HepG2 (cell line): Measurements from ENCODE around the gene GNG5. TPM values are rescaled to one million over a fixed set of nuclear protein-coding genes. Genes with fewer than 3 reads are reported as not detected.

Experiments
- CHD2 ChIP-seq: IDR thresholded peaks from 2 replicates; pipeline ENCODE4 v1.6.1; 2011; ENCODE audit warnings: low read depth, low read length, improper control_type of control experiment
- DNMT3B ChIP-seq: conservative IDR thresholded peaks from 2 replicates; pipeline ENCODE4 v1.6.1; 2016; ENCODE audit warnings: missing biosample characterization, control low read depth
- FOXK1 ChIP-seq: sonication (generic); formaldehyde crosslinking; IDR thresholded peaks from 2 replicates; pipeline ENCODE4 v1.4.0; 2020; ENCODE audit warnings: low read depth, missing genetic modification reagents, borderline replicate concordance
- HDAC2 ChIP-seq: sonication (generic); formaldehyde crosslinking; IDR thresholded peaks from 2 replicates; pipeline ENCODE4 v1.4.0; 2020; ENCODE audit warnings: missing genetic modification reagents
- HMG20B ChIP-seq: conservative IDR thresholded peaks from 2 replicates; pipeline ENCODE4 v1.6.1; 2016; ENCODE audit warnings: missing genetic modification reagents, missing compliant biosample characterization
- IRX3 ChIP-seq: sonication (generic); formaldehyde crosslinking; IDR thresholded peaks from 2 replicates; pipeline ENCODE4 v1.8.1; 2023; ENCODE audit warnings: mild to moderate bottlenecking, low read depth, missing genetic modification reagents, borderline replicate concordance
- NFE2L2 ChIP-seq: fragments of 150-350 bp; IDR thresholded peaks from 2 replicates; pipeline ENCODE4 v1.6.1; 2014; ENCODE audit warnings: low read length
- NFYB ChIP-seq: sonication (generic); formaldehyde crosslinking; IDR thresholded peaks from 2 replicates; pipeline ENCODE4 v1.4.0; 2020; ENCODE audit warnings: missing genetic modification reagents
- NR2F1 ChIP-seq, 2 experiments: fragments of 450-650 bp in 1 of 2; formaldehyde crosslinking in 1 of 2; IDR thresholded peaks; 2 replicates each; pipeline versions ENCODE4 v1.5.0 to v1.6.1; 2016 to 2020; ENCODE audit warnings: mild to moderate bottlenecking in 1 of 2, missing compliant biosample characterization in 1 of 2, missing genetic modification reagents in 1 of 2, moderate library complexity in 1 of 2
- POGZ ChIP-seq: sonication (generic); formaldehyde crosslinking; IDR thresholded peaks from 2 replicates; pipeline ENCODE4 v1.4.0; 2020; ENCODE audit warnings: mild to moderate bottlenecking, missing genetic modification reagents
- POLR2AphosphoS5 ChIP-seq: IDR thresholded peaks from 2 replicates; pipeline ENCODE4 v1.6.1; 2012; ENCODE audit warnings: low read depth, low read length
- SOX5 ChIP-seq: IDR thresholded peaks from 2 replicates; pipeline ENCODE4 v1.6.1; 2016; ENCODE audit warnings: borderline replicate concordance
- SRY ChIP-seq: sonication (generic); formaldehyde crosslinking; IDR thresholded peaks from 2 replicates; pipeline ENCODE4 v1.8.0; 2022; ENCODE audit warnings: mild to moderate bottlenecking, missing genetic modification reagents
- ZBTB38 ChIP-seq: sonication (generic); formaldehyde crosslinking; IDR thresholded peaks from 2 replicates; pipeline ENCODE4 v1.5.1; 2020; ENCODE audit warnings: mild to moderate bottlenecking, missing genetic modification reagents
- ZNF282 ChIP-seq: fragments of 450-650 bp; IDR thresholded peaks from 2 replicates; pipeline ENCODE4 v1.6.1; 2018; ENCODE audit not compliant: partially characterized antibody
- ZNF382 ChIP-seq: sonication (generic); formaldehyde crosslinking; IDR thresholded peaks from 2 replicates; pipeline ENCODE4 v1.5.0; 2020; ENCODE audit warnings: missing genetic modification reagents, mild to moderate bottlenecking, borderline replicate concordance
- ZNF572 ChIP-seq: sonication (generic); formaldehyde crosslinking; IDR thresholded peaks from 2 replicates; pipeline ENCODE4 v1.5.1; 2020; ENCODE audit warnings: mild to moderate bottlenecking, missing genetic modification reagents
- ZNF616 ChIP-seq: sonication (generic); formaldehyde crosslinking; IDR thresholded peaks from 2 replicates; pipeline ENCODE4 v1.5.0; 2020; ENCODE audit warnings: low read depth, mild to moderate bottlenecking, missing genetic modification reagents
- ZNF629 ChIP-seq: sonication (generic); formaldehyde crosslinking; conservative IDR thresholded peaks from 2 replicates; pipeline ENCODE4 v1.5.0; 2020; ENCODE audit warnings: missing genetic modification reagents
- ZNF660 ChIP-seq: sonication (generic); formaldehyde crosslinking; IDR thresholded peaks from 2 replicates; pipeline ENCODE4 v1.5.1; 2020; ENCODE audit warnings: mild to moderate bottlenecking, low read depth, missing genetic modification reagents, borderline replicate concordance
- ZNF788 ChIP-seq: sonication (generic); formaldehyde crosslinking; IDR thresholded peaks from 2 replicates; pipeline ENCODE4 v1.5.0; 2020; ENCODE audit warnings: mild to moderate bottlenecking, missing genetic modification reagents, borderline replicate concordance
- ZSCAN22 ChIP-seq: sonication (generic); formaldehyde crosslinking; IDR thresholded peaks from 2 replicates; pipeline ENCODE4 v1.4.0; 2020; ENCODE audit warnings: mild to moderate bottlenecking, missing genetic modification reagents
- polyA plus RNA-seq, 8 experiments: library from polyadenylated mRNA; depleted of rRNA in 3 of 8; stranded (reverse) in 7 of 8; unstranded in 1 of 8; fragments of >200 nt; fragmentation: Illumina TruSeq in 4 of 8; extraction: Trizol in 4 of 8; gene quantifications; 2 replicates each; pipeline versions ENCODE4 v1.2.1 to v1.2.3, GENCODE V29; 2011 to 2016; ENCODE audit warnings: low read depth in 4 of 8, missing spikeins in 1 of 8, mixed read lengths in 1 of 8; ENCODE audit not compliant: insufficient read depth in 1 of 8
- total RNA-seq, 5 experiments: library from RNA; depleted of rRNA; stranded (reverse); fragments of >200 nt; fragmentation: Illumina TruSeq; extraction: Trizol; gene quantifications; 2 replicates each; pipeline ENCODE4 v1.2.3, GENCODE V29; 2016; ENCODE audit warnings: low read depth in 1 of 5
- TF ChIP-seq, protein P1 (sequence below): IDR thresholded peaks from 2 replicates; pipeline ENCODE4 v1.6.1; 2016; ENCODE audit warnings: low read depth
- TF ChIP-seq, protein P2 (sequence below): sonication (generic); formaldehyde crosslinking; IDR thresholded peaks from 2 replicates; pipeline ENCODE4 v1.4.0; 2020; ENCODE audit warnings: missing genetic modification reagents, mild to moderate bottlenecking, borderline replicate concordance
- TF ChIP-seq, protein P3 (sequence below): sonication (generic); formaldehyde crosslinking; IDR thresholded peaks from 2 replicates; pipeline ENCODE4 v1.5.1; 2020; ENCODE audit warnings: missing genetic modification reagents, mild to moderate bottlenecking, borderline replicate concordance
- TF ChIP-seq, protein P4 (sequence below): sonication (generic); formaldehyde crosslinking; IDR thresholded peaks from 2 replicates; pipeline ENCODE4 v1.4.0; 2020; ENCODE audit warnings: missing genetic modification reagents, borderline replicate concordance

The GNG5 gene
- total and polyA plus RNA-seq, 2 of the 13 experiments (the other 11 are each of a cell fraction or from before 2014, with no cell fraction given) = 103 to 137 TPM

DNA sequence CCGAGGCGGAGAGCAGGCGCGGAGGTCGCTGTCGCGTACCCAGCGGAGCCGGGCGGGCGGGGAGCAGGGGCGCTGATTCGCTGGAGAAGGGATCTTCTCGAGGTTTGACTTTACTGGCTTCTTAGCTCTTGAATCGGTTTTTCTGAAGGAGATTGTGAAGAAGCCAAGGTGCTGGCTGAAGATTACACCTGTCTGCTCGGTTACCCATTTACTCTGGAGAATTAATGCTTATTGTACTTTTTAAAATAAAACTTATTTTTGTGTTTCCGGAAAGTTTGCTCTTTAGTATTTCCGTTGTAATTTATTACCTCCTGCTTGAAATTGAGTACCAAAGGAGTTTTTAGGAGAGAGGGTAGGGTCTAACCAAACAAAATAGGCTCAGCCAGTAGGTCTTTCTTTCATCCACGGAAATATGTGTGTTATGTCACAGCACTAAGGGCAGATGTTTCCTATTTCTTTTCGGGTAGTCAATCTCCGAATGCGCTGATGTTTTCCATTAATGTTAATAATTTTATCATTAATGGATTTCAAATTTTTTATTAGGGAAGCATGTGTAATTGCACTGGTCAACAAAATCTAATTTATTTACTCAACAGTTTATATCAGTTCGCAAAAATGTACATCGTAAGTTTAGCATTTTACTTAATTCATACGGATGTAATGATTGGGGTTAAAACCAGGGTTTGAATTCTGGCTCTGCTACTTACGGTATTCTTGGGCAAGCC is 510 bp upstream of the GNG5 start (continued):
- TF ChIP-seq, protein P1, sequence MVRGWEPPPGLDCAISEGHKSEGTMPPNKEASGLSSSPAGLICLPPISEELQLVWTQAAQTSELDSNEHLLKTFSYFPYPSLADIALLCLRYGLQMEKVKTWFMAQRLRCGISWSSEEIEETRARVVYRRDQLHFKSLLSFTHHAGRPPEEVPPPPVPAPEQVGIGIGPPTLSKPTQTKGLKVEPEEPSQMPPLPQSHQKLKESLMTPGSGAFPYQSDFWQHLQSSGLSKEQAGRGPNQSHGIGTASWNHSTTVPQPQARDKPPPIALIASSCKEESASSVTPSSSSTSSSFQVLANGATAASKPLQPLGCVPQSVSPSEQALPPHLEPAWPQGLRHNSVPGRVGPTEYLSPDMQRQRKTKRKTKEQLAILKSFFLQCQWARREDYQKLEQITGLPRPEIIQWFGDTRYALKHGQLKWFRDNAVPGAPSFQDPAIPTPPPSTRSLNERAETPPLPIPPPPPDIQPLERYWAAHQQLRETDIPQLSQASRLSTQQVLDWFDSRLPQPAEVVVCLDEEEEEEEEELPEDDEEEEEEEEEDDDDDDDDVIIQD (CRISPR knock-in tag) = no peak
- TF ChIP-seq NFE2L2 = no peak
- TF ChIP-seq, protein P2, sequence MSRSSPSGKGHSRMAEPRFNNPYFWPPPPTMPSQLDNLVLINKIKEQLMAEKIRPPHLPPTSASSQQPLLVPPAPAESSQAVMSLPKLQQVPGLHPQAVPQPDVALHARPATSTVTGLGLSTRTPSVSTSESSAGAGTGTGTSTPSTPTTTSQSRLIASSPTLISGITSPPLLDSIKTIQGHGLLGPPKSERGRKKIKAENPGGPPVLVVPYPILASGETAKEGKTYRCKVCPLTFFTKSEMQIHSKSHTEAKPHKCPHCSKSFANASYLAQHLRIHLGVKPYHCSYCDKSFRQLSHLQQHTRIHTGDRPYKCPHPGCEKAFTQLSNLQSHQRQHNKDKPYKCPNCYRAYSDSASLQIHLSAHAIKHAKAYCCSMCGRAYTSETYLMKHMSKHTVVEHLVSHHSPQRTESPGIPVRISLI = no peak
- TF ChIP-seq IRX3 = 0 out of 2 replicates have a peak, but pooled peaks have one; percentile 17
- no peak for TF ChIP-seq ZNF788 (CRISPR knock-in tag)
- TF ChIP-seq, protein P3, sequence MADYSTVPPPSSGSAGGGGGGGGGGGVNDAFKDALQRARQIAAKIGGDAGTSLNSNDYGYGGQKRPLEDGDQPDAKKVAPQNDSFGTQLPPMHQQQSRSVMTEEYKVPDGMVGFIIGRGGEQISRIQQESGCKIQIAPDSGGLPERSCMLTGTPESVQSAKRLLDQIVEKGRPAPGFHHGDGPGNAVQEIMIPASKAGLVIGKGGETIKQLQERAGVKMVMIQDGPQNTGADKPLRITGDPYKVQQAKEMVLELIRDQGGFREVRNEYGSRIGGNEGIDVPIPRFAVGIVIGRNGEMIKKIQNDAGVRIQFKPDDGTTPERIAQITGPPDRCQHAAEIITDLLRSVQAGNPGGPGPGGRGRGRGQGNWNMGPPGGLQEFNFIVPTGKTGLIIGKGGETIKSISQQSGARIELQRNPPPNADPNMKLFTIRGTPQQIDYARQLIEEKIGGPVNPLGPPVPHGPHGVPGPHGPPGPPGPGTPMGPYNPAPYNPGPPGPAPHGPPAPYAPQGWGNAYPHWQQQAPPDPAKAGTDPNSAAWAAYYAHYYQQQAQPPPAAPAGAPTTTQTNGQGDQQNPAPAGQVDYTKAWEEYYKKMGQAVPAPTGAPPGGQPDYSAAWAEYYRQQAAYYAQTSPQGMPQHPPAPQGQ (CRISPR knock-in tag) = no peak
- TF ChIP-seq NFYB = peak; percentile 15; the same call in 1 of the 2 replicates
- TF ChIP-seq ZSCAN22 = no peak
- TF ChIP-seq DNMT3B (CRISPR knock-in tag) = no peak
- TF ChIP-seq POGZ = no peak
- TF ChIP-seq HMG20B (CRISPR knock-in tag) = no peak
- no peak; the same call in 1 of the 2 replicates for TF ChIP-seq HDAC2
- TF ChIP-seq NR2F1 (CRISPR knock-in tag; IDR thresholded peaks at IDR 0.05) = no peak
- TF ChIP-seq ZBTB38 (CRISPR knock-in tag) = no peak
- TF ChIP-seq, protein P4, sequence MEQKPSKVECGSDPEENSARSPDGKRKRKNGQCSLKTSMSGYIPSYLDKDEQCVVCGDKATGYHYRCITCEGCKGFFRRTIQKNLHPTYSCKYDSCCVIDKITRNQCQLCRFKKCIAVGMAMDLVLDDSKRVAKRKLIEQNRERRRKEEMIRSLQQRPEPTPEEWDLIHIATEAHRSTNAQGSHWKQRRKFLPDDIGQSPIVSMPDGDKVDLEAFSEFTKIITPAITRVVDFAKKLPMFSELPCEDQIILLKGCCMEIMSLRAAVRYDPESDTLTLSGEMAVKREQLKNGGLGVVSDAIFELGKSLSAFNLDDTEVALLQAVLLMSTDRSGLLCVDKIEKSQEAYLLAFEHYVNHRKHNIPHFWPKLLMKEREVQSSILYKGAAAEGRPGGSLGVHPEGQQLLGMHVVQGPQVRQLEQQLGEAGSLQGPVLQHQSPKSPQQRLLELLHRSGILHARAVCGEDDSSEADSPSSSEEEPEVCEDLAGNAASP = 0 out of 2 replicates have a peak, but pooled peaks have one; percentile 16
- no peak for TF ChIP-seq FOXK1 (CRISPR knock-in tag)
- no peak for TF ChIP-seq CHD2
- TF ChIP-seq ZNF660 = no peak
- no peak for TF ChIP-seq ZNF382 (CRISPR knock-in tag)
- TF ChIP-seq ZNF629 (CRISPR knock-in tag) = no peak
- TF ChIP-seq POLR2AphosphoS5 = no peak
- TF ChIP-seq ZNF616 = no peak
- TF ChIP-seq ZNF572 (CRISPR knock-in tag) = no peak
- no peak for TF ChIP-seq ZNF282
- TF ChIP-seq SRY (CRISPR knock-in tag) = peak; percentile 33; the same call in 1 of the 2 replicates
- TF ChIP-seq SOX5 (CRISPR knock-in tag) = no peak
